DND-41 (cell line): ENCODE measurements around the gene TGM4.

Source experiments
- ATAC-seq: fragments of 200-7000 bp; cut with Tn5 transposase; 3 replicates; pipeline ENCODE4 v1.9.1; 2021; ENCODE audit warnings: low read depth; ENCODE audit not compliant: insufficient read depth
- DNase-seq: peaks from one replicate; pipeline ENCODE4 v3.0.0-alpha.2; 2020
- H2AFZ ChIP-seq: 2 replicates; pipeline ENCODE4 v1.6.0; 2012; ENCODE audit warnings: low read depth, low read length
- H3K27ac ChIP-seq: 2 replicates; pipeline ENCODE4 v1.5.1; 2012; ENCODE audit warnings: low read length, inconsistent platforms
- H3K27me3 ChIP-seq: fragments of 200-600 bp; sonication (generic); 2 replicates; pipeline ENCODE4 v1.6.0; 2012; ENCODE audit warnings: low read length, mild to moderate bottlenecking, inconsistent platforms; ENCODE audit not compliant: insufficient read depth, poor library complexity
- H3K36me3 ChIP-seq: 2 replicates; pipeline ENCODE4 v1.5.1; 2012; ENCODE audit warnings: low read length, inconsistent platforms; ENCODE audit not compliant: insufficient read depth
- H3K4me1 ChIP-seq: 2 replicates; pipeline ENCODE4 v1.5.1; 2012; ENCODE audit warnings: mild to moderate bottlenecking, low read length; ENCODE audit not compliant: insufficient read depth
- H3K4me2 ChIP-seq: 2 replicates; pipeline ENCODE4 v1.6.0; 2012; ENCODE audit warnings: mild to moderate bottlenecking, moderate library complexity, low read length, inconsistent platforms; ENCODE audit not compliant: insufficient read depth
- H3K4me3 ChIP-seq, 2 experiments: fragments of 200-600 bp in 1 of 2; shearing (Covaris generic) in 1 of 2; 2 replicates each; pipeline ENCODE4 v1.5.1; 2012 to 2016; ENCODE audit warnings: inconsistent platforms in 2 of 2, low read length in 2 of 2, mild to moderate bottlenecking in 2 of 2, low read depth in 1 of 2, moderate library complexity in 1 of 2
- H3K79me2 ChIP-seq: 2 replicates; pipeline ENCODE4 v1.6.0; 2012; ENCODE audit warnings: low read length, inconsistent platforms; ENCODE audit not compliant: insufficient read depth
- H3K9ac ChIP-seq: 2 replicates; pipeline ENCODE4 v1.6.0; 2012; ENCODE audit warnings: low read depth, mild to moderate bottlenecking, inconsistent platforms, low read length, moderate library complexity
- H3K9me3 ChIP-seq: 2 replicates; pipeline ENCODE4 v1.5.1; 2012; ENCODE audit warnings: low read length, moderate library complexity, mild to moderate bottlenecking, inconsistent platforms; ENCODE audit not compliant: insufficient read depth, severe bottlenecking
- H4K20me1 ChIP-seq: 2 replicates; pipeline ENCODE4 v1.6.0; 2012; ENCODE audit warnings: low read length; ENCODE audit not compliant: insufficient read depth
- CTCF ChIP-seq: IDR thresholded peaks from 2 replicates; pipeline ENCODE4 v1.5.1; 2012; ENCODE audit warnings: borderline replicate concordance, low read length, moderate library complexity, mild to moderate bottlenecking; ENCODE audit not compliant: poor library complexity, severe bottlenecking; ENCODE audit errors: extremely low read depth
- EZH2 ChIP-seq: IDR thresholded peaks from 3 replicates; pipeline ENCODE4 v1.6.1; 2012; ENCODE audit warnings: borderline replicate concordance, low read depth, mild to moderate bottlenecking, moderate library complexity, low read length, inconsistent platforms; ENCODE audit not compliant: severe bottlenecking

The TGM4 gene

DNA sequence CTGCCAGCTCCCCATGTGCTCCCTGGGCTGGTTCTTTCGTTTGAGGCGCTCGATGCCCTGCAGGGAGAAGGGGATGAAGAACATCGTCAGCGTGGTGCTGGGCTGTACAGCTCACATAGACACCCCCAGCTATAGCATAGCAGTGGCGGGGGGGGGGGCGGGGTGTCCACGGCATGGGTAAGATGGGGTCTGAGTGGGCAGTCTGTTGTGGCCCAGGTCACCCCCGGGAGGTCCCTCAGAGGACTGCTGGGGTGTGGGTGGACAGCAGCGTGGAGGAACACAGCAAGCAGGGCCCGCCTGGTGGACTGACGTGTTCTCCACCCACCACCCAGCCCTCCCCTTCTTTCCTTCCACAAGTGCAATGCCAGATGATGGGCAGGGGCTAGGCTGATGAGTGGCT, 43.7 kb downstream of the TGM4 start:
- TF ChIP-seq CTCF (no peak), EZH2 (no peak)

GRCh38 chr3:44918581-44918980, 44.2 kb downstream of the TGM4 start:
- Histone ChIP-seq H2AFZ (no peak overlapping the region), H4K20me1 (no peaks in the 10 kb centered on the region), H3K9ac (no peak overlapping the region), H3K4me3 (no peak overlapping the region), H3K79me2 (no peaks in the 10 kb centered on the region), H3K4me1 (no peaks in the 10 kb centered on the region), H3K36me3 (peaks cover 16% of the 10 kb centered on the region), H3K9me3 (no peaks in the 10 kb centered on the region), H3K27me3 (no peaks in the 10 kb centered on the region), H3K4me2 (no peak overlapping the region), H3K27ac (no peak overlapping the region)
- DNase-seq = no peak
- TF ChIP-seq CTCF = no peak
- ATAC-seq = no peak

More for the DNA sequence above, 43.7 kb downstream of the TGM4 start:
- no peak overlapping the region for H3K4me3 ChIP-seq
- H4K20me1 ChIP-seq = no peaks in the 10 kb centered on the region
- no peaks in the 10 kb centered on the region for H3K27me3 ChIP-seq
- H3K4me2 ChIP-seq = no peak overlapping the region
- H3K36me3 ChIP-seq = peaks cover 16% of the 10 kb centered on the region
- no peak overlapping the region for H3K27ac ChIP-seq
- no peak for ATAC-seq
- no peak overlapping the region for H3K9ac ChIP-seq
- H3K9me3 ChIP-seq = no peaks in the 10 kb centered on the region
- no peaks in the 10 kb centered on the region for H3K4me1 ChIP-seq
- no peak overlapping the region for H2AFZ ChIP-seq
- no peaks in the 10 kb centered on the region for H3K79me2 ChIP-seq
- DNase-seq = no peak

DNA sequence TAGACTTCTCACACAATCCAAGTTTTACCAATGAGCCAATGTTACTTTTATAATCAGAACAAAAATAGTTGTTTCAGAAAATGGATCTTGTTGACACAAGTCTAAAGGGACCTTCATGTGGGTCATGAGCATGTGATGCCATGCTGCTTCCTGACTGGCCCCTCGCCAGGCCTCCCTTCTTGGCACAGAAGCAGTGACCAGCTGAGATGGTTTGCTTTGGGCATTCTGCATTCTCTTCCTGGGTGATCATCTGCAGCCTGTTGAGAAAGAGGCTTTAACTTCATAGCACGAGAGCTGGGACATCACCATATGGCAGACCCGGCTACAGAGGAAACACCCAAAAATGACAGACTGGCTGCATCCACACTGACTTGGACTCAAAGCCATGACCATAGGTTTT, 45.7 kb downstream of the TGM4 start:
- Histone ChIP-seq H3K4me3 (no peak overlapping the region), H3K27ac (no peak overlapping the region), H3K79me2 (no peaks in the 10 kb centered on the region), H3K4me2 (no peak overlapping the region), H3K9ac (no peak overlapping the region), H3K36me3 (peaks cover 16% of the 10 kb centered on the region), H2AFZ (no peak overlapping the region), H4K20me1 (no peaks in the 10 kb centered on the region), H3K27me3 (no peaks in the 10 kb centered on the region), H3K4me1 (no peaks in the 10 kb centered on the region), H3K9me3 (no peaks in the 10 kb centered on the region)
- TF ChIP-seq CTCF (no peak), EZH2 (no peak)
- DNase-seq (no peak), ATAC-seq (no peak)

DNA sequence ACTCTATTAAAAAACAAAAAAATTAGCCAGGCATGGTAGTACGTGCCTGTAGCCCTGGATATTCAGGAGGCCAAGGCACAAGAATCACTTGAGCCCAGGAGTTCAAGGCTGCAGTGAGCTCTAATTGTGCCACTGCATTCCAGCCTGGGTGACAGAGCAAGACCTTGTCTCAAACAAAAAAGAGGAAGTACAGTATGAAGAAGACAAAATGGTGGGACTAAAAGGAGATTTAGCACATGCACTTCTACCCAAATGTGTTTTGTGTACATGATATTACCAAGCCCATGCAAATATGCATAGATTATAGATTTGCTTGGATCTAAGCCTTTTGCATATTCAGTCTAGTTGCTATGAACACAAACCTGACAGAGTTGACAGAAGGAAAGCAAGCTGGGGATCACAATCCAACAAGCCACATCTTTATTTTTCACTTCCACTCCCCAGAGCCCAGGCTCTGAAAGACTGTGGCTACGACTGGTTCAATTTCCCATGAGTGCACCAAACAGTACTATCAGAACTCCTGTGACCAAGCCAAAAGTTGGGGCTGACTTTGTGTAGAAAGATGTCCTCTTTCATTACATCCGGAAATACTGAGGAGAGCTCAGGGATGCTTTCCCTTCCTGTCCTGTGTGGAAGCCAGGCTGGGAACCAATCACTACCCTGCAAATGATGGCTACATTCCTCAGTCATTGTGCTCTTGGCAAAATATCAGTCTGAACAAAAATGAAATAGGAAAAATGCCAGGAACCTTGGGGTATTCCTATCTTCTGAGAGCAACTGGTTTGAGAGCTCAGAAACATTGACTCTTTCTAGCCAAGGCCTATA, 49.4 kb downstream of the TGM4 start:
- H3K4me2 ChIP-seq = no peak overlapping the region
- no peaks in the 10 kb centered on the region for H3K9me3 ChIP-seq
- no peak for TF ChIP-seq EZH2
- TF ChIP-seq CTCF = no peak
- ATAC-seq = no peak
- no peak overlapping the region for H3K4me3 ChIP-seq
- H3K4me1 ChIP-seq = no peaks in the 10 kb centered on the region
- H2AFZ ChIP-seq = no peak overlapping the region
- H4K20me1 ChIP-seq = no peaks in the 10 kb centered on the region
- no peak for DNase-seq
- H3K27me3 ChIP-seq = no peaks in the 10 kb centered on the region
- no peaks in the 10 kb centered on the region for H3K79me2 ChIP-seq
- H3K27ac ChIP-seq = no peak overlapping the region
- H3K36me3 ChIP-seq = peaks cover 42% of the 10 kb centered on the region
- no peak overlapping the region for H3K9ac ChIP-seq
